ENCODE measurements around the gene LLCFC1. TPM values are rescaled to one million over a fixed set of nuclear protein-coding genes. Genes with fewer than 3 reads are reported as not detected.

LLCFC1 gene
- total and polyA plus RNA-seq, 2 experiments from 2014 or later = not detected

GRCh38 chr7:142948603-142949002 is 9.3 kb downstream of the LLCFC1 start:
- no peaks in the 10 kb centered on the region for H3K9me3 ChIP-seq (ENCODE audit: low read depth)
- 89% methylated on average over 4 of the region's 4 CpGs for WGBS (ENCODE audit: low lambda C conversion rate, missing lambda C conversion rate)
- H3K36me3 ChIP-seq (replicated peaks; ENCODE audit: insufficient read depth, low read depth) = no peaks in the 10 kb centered on the region

GRCh38 chr7:142950235-142950634 is 11.0 kb downstream of the LLCFC1 start:
- Histone ChIP-seq H3K27me3 (no peaks in the 10 kb centered on the region), H4K20me1 (ENCODE audit: insufficient read depth, poor library complexity, severe bottlenecking) (no peaks in the 10 kb centered on the region), H3K36me3 (replicated peaks; ENCODE audit: insufficient read depth, low read depth) (no peaks in the 10 kb centered on the region), H3K79me2 (no peaks in the 10 kb centered on the region), H3K9me2 (replicated peaks; ENCODE audit: insufficient read depth) (no peaks in the 10 kb centered on the region), H3K4me2 (no peak overlapping the region), H3K4me1 (ENCODE audit: insufficient read depth) (no peaks in the 10 kb centered on the region), H2AFZ (no peak overlapping the region), H3K27ac (no peak overlapping the region), H3K9me3 (ENCODE audit: low read depth) (no peaks in the 10 kb centered on the region), H3K4me3 (no peak overlapping the region)
- TF ChIP-seq EZH2phosphoT487 (IDR thresholded peaks at IDR 0.05; ENCODE audit: low read depth, severe bottlenecking, unreplicated experiment) (no peak), EZH2 (IDR thresholded peaks at IDR 0.05; ENCODE audit: borderline replicate concordance) (no peak)
- TF ChIP-seq, protein P1, sequence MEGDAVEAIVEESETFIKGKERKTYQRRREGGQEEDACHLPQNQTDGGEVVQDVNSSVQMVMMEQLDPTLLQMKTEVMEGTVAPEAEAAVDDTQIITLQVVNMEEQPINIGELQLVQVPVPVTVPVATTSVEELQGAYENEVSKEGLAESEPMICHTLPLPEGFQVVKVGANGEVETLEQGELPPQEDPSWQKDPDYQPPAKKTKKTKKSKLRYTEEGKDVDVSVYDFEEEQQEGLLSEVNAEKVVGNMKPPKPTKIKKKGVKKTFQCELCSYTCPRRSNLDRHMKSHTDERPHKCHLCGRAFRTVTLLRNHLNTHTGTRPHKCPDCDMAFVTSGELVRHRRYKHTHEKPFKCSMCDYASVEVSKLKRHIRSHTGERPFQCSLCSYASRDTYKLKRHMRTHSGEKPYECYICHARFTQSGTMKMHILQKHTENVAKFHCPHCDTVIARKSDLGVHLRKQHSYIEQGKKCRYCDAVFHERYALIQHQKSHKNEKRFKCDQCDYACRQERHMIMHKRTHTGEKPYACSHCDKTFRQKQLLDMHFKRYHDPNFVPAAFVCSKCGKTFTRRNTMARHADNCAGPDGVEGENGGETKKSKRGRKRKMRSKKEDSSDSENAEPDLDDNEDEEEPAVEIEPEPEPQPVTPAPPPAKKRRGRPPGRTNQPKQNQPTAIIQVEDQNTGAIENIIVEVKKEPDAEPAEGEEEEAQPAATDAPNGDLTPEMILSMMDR (IDR thresholded peaks at IDR 0.05; ENCODE audit: poor library complexity) = no peak
- no peak for DNase-seq (ENCODE audit: low spot score)

More at GRCh38 chr7:142948603-142949002, 9.3 kb downstream of the LLCFC1 start:
- no peaks in the 10 kb centered on the region for H4K20me1 ChIP-seq (ENCODE audit: insufficient read depth, poor library complexity, severe bottlenecking)
- no peak overlapping the region for H3K27ac ChIP-seq
- no peak overlapping the region for H3K4me3 ChIP-seq
- TF ChIP-seq, protein P1 (IDR thresholded peaks at IDR 0.05; ENCODE audit: poor library complexity) = no peak
- TF ChIP-seq EZH2phosphoT487 (IDR thresholded peaks at IDR 0.05; ENCODE audit: low read depth, severe bottlenecking, unreplicated experiment) = no peak
- no peak for TF ChIP-seq EZH2 (IDR thresholded peaks at IDR 0.05; ENCODE audit: borderline replicate concordance)
- H2AFZ ChIP-seq = no peak overlapping the region
- no peaks in the 10 kb centered on the region for H3K79me2 ChIP-seq
- DNase-seq (ENCODE audit: low spot score) = no peak
- no peaks in the 10 kb centered on the region for H3K4me1 ChIP-seq (ENCODE audit: insufficient read depth)
- no peak overlapping the region for H3K4me2 ChIP-seq
- no peaks in the 10 kb centered on the region for H3K27me3 ChIP-seq
- H3K9me2 ChIP-seq (replicated peaks; ENCODE audit: insufficient read depth) = no peaks in the 10 kb centered on the region

DNA sequence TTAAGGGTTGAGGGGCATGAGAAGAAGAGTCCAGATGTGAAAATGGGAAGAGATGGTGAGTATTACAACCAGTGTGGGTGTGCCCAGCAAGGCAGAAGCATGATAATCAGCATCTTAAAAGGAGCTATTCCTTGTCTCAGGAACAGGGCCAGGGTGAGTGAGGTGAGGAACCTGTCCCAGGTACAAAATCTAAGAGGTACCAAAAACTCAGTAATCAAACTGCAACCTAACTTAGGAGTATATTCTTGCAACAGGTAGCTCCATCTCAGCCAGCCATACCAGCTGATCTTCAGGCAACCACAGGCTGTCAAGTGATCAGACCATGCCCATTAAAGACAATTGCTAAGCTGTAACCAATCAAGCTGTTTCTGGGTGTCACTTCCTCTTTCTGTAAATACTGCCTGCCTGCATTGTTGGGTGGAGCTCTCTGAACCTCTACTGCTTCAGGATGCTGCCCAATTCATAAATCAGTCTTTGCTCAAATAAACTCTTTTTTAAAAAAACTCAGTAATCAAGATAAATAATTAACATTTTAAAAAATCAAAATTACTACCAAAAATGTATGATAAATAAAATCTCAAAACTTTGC is 15.5 kb downstream of the LLCFC1 start:
- Histone ChIP-seq H3K4me3 (no peak overlapping the region), H3K9me3 (ENCODE audit: low read depth) (no peaks in the 10 kb centered on the region), H3K4me2 (no peak overlapping the region), H2AFZ (no peak overlapping the region), H3K79me2 (no peaks in the 10 kb centered on the region), H3K4me1 (ENCODE audit: insufficient read depth) (peaks cover 17% of the 10 kb centered on the region), H3K36me3 (replicated peaks; ENCODE audit: insufficient read depth, low read depth) (no peaks in the 10 kb centered on the region), H3K27me3 (no peaks in the 10 kb centered on the region), H4K20me1 (ENCODE audit: insufficient read depth, poor library complexity, severe bottlenecking) (no peaks in the 10 kb centered on the region), H3K9me2 (replicated peaks; ENCODE audit: insufficient read depth) (no peaks in the 10 kb centered on the region), H3K27ac (no peak overlapping the region)
- TF ChIP-seq EZH2 (IDR thresholded peaks at IDR 0.05; ENCODE audit: borderline replicate concordance) = no peak
- no peak for DNase-seq (ENCODE audit: low spot score)

DNA sequence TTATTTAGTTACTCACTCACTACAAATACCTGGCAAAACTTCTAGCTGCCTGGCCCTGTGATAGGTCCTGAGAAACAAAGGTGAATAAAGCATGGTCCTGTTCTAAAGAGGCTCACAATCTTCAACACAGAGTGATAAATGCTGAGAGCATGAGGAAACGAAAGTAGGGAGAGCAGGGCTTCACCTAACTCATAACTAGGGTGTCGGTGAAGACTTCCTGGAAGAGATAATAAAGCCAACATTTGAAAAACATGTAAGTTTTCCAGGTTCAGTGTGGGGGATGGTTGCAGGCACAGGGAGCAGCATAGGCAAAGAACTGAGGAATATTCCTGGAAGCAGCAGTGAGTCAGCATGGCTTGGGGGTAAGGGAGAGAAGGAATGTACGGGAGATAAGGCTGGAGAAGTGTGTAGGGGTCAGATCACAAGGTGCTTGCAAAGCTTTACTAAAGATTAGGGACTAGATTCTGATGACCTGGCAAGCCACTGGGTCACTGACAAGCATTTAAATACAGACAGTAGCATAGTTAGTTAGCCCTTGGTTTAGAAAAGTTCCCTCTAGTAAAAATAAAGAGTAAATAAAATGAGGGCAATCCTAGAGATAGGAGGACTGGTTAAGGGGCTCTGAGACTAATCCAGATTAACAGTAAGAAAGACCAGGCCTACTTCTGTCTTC is 17.8 kb downstream of the LLCFC1 start:
- no peaks in the 10 kb centered on the region for H3K36me3 ChIP-seq (replicated peaks; ENCODE audit: insufficient read depth, low read depth)
- H3K27ac ChIP-seq = peak overlapping the region; percentile 84
- H3K79me2 ChIP-seq = no peaks in the 10 kb centered on the region
- WGBS (ENCODE audit: low lambda C conversion rate, missing lambda C conversion rate) = 4% methylated on average over 3 of the region's 3 CpGs
- no peaks in the 10 kb centered on the region for H3K27me3 ChIP-seq
- H3K9me2 ChIP-seq (replicated peaks; ENCODE audit: insufficient read depth) = no peaks in the 10 kb centered on the region
- no peak overlapping the region for H2AFZ ChIP-seq
- peak overlapping the region; percentile 38 for H3K4me2 ChIP-seq
- DNase-seq (ENCODE audit: low spot score) = peak; percentile 77
- TF ChIP-seq EZH2 (IDR thresholded peaks at IDR 0.05; ENCODE audit: borderline replicate concordance) (no peak), EZH2phosphoT487 (IDR thresholded peaks at IDR 0.05; ENCODE audit: low read depth, severe bottlenecking, unreplicated experiment) (no peak)
- TF ChIP-seq, protein P1 (IDR thresholded peaks at IDR 0.05; ENCODE audit: poor library complexity) = no peak
- H3K9me3 ChIP-seq (ENCODE audit: low read depth) = no peaks in the 10 kb centered on the region
- H4K20me1 ChIP-seq (ENCODE audit: insufficient read depth, poor library complexity, severe bottlenecking) = no peaks in the 10 kb centered on the region
- no peak overlapping the region for H3K4me3 ChIP-seq
- peaks cover 17% of the 10 kb centered on the region for H3K4me1 ChIP-seq (ENCODE audit: insufficient read depth)

All from hepatocyte (in vitro differentiated cells).